ENCODE data around the gene PHF21B.

PHF21B gene

GRCh38 chr22:45001653-45002052 is 8.2 kb downstream of the PHF21B start:
- no peak for TF ChIP-seq REST (IDR thresholded peaks at IDR 0.05; ENCODE audit: insufficient read depth in 1 of 2, low read depth in 2 of 2, low read length in 2 of 2)

DNA sequence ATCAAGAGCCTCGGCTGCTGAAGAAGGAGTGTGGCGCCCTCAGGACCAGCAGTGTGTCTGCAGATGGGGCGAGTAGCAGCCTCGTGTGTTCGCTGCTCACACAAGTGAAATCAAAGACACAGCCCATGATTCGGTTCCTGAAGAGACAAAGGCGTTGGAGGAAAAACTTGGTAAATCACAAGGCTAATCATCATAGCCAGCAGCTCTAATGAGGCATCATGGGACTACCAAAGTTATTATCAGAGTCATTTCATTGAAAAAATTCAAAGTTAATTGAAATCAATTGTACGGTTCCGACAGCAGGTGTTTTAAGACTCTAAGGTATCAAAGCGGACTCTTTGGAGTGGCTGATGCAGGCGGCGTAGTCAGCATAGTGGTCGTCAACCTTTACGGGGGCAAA is 9.5 kb downstream of the PHF21B start:
- TF ChIP-seq POLR2AphosphoS5 (IDR thresholded peaks at IDR 0.05; ENCODE audit: low read depth, low read length): no peak
- TF ChIP-seq REST (IDR thresholded peaks at IDR 0.05; ENCODE audit: insufficient read depth in 1 of 2, low read depth in 2 of 2, low read length in 2 of 2): no peak
- no peak for TF ChIP-seq FOXP2 (optimal IDR thresholded peaks at IDR 0.05; ENCODE audit: borderline replicate concordance, extremely low read depth, extremely low read length, insufficient read depth)
- no peak for TF ChIP-seq SIN3A (IDR thresholded peaks at IDR 0.05; ENCODE audit: borderline replicate concordance, insufficient read depth, low read length)
- no peak for TF ChIP-seq TAF1 (IDR thresholded peaks at IDR 0.05; ENCODE audit: borderline replicate concordance, insufficient read depth, low read length)

- TF ChIP-seq FOXP2 (optimal IDR thresholded peaks at IDR 0.05; ENCODE audit: borderline replicate concordance, extremely low read depth, extremely low read length, insufficient read depth) (no peak), POLR2AphosphoS5 (IDR thresholded peaks at IDR 0.05; ENCODE audit: low read depth, low read length) (no peak), TAF1 (IDR thresholded peaks at IDR 0.05; ENCODE audit: borderline replicate concordance, insufficient read depth, low read length) (no peak), REST (IDR thresholded peaks at IDR 0.05; ENCODE audit: insufficient read depth in 1 of 2, low read depth in 2 of 2, low read length in 2 of 2) (no peak), SIN3A (IDR thresholded peaks at IDR 0.05; ENCODE audit: borderline replicate concordance, insufficient read depth, low read length) (no peak)
Measured at GRCh38 chr22:44999687-45000086, 10.1 kb downstream of the PHF21B start.

DNA sequence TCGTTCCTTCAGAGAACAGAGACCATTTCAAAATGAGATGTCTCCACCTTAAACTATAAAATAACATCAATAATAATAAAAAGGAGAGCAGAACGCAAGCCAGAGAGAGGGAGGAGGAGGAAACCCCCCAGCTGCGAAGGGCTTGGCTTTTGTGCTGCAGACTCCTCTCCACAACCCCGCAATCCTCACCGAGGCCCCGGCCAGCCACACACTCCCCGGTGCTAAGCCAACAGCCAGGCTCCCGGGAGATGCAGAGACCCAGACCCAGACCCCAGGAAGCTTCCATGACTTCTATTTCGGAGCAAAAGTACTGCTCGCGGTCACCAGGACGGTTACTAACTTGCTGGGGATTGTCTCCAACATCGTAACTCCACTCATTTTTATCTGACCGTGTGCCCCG is 10.6 kb downstream of the PHF21B start:
- no peak for TF ChIP-seq REST (IDR thresholded peaks at IDR 0.05; ENCODE audit: insufficient read depth in 1 of 2, low read depth in 2 of 2, low read length in 2 of 2)
- TF ChIP-seq TAF1 (IDR thresholded peaks at IDR 0.05; ENCODE audit: borderline replicate concordance, insufficient read depth, low read length): no peak
- no peak for TF ChIP-seq SIN3A (IDR thresholded peaks at IDR 0.05; ENCODE audit: borderline replicate concordance, insufficient read depth, low read length)
- TF ChIP-seq POLR2AphosphoS5 (IDR thresholded peaks at IDR 0.05; ENCODE audit: low read depth, low read length): no peak

DNA sequence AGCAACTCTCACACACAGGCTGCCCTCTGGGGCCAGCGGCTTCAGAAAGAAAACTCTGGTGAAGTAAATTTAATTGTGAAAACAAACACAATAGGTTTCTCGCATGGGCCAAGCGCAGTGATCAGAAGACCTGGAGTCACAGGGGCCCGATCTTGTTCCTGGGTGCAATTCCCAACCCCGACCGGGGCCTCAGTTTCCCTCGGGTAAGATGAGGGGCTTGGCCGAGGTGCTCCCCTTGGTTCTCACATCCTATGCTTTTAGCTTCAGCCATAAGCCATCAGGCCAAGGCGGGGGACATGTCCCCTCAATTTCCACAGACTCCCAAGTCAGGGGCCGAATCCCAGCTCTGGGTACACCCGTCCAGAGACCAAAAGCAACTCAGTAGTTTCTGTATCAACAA is 11.5 kb downstream of the PHF21B start:
- TF ChIP-seq POLR2AphosphoS5 (IDR thresholded peaks at IDR 0.05; ENCODE audit: low read depth, low read length) (no peak), SIN3A (IDR thresholded peaks at IDR 0.05; ENCODE audit: borderline replicate concordance, insufficient read depth, low read length) (no peak), TAF1 (IDR thresholded peaks at IDR 0.05; ENCODE audit: borderline replicate concordance, insufficient read depth, low read length) (no peak)

All from PFSK-1 (cell line).